IMR-90 (cell line): ENCODE data around the gene RAB40A. TPM values are rescaled to one million over a fixed set of nuclear protein-coding genes. Genes with fewer than 3 reads are reported as not detected.

Experiments used
- ATAC-seq: fragments of 200-7000 bp; cut with Tn5 transposase; 2 replicates; pipeline ENCODE4 v1.9.1; 2020; ENCODE audit warnings: low read depth, mild to moderate bottlenecking, moderate library complexity
- BruUV-seq: library from RNA; stranded (reverse); fragments of 400-500 nt; replicated peaks from 2 replicates; lab custom pipeline; 2021; lab: Mats Ljungman, UMichigan
- CTCF ChIA-PET: fragments of 300-600 bp; formaldehyde crosslinking; extraction: SDS; loops from one replicate; lab custom pipeline; 2021; ENCODE audit warnings: antibody characterized with exemption; lab: Yijun Ruan, JAX
- POLR2A ChIA-PET: fragments of 300-600 bp; sonication (Branson Sonifier 250); formaldehyde crosslinking; loops from one replicate; lab custom pipeline; 2022; ENCODE audit warnings: antibody characterized with exemption; ENCODE audit not compliant: unreplicated experiment; lab: Charles Lee
- DNase-seq: peaks from one replicate; pipeline ENCODE4 v3.0.0; 2013
- H2AFZ ChIP-seq: replicated peaks from 2 replicates; pipeline ENCODE3; 2013; ENCODE audit warnings: low read length, mild to moderate bottlenecking; ENCODE audit not compliant: poor library complexity
- H2AK5ac ChIP-seq: 2 replicates; pipeline ENCODE4 v1.6.1; 2013; ENCODE audit warnings: low read depth, low read length, inconsistent platforms
- H2AK9ac ChIP-seq: replicated peaks from 2 replicates; pipeline ENCODE3; 2013; ENCODE audit warnings: mild to moderate bottlenecking, low read depth, low read length, moderate library complexity; ENCODE audit not compliant: poor library complexity
- H2BK120ac ChIP-seq: 2 replicates; pipeline ENCODE4 v1.6.1; 2013; ENCODE audit warnings: low read depth, low read length, inconsistent platforms
- H2BK15ac ChIP-seq: 3 replicates; pipeline ENCODE4 v1.6.1; 2013; ENCODE audit warnings: low read depth, low read length, inconsistent platforms
- H2BK20ac ChIP-seq: 2 replicates; pipeline ENCODE4 v1.6.1; 2013; ENCODE audit warnings: low read depth, mild to moderate bottlenecking, inconsistent platforms, low read length, moderate library complexity
- H2BK5ac ChIP-seq: 2 replicates; pipeline ENCODE4 v1.6.1; 2013; ENCODE audit warnings: mild to moderate bottlenecking, low read depth, low read length, inconsistent platforms; ENCODE audit not compliant: poor library complexity, severe bottlenecking
- H3K14ac ChIP-seq: replicated peaks from 2 replicates; pipeline ENCODE4 v1.6.1; 2013; ENCODE audit warnings: low read depth, low read length, inconsistent platforms
- H3K18ac ChIP-seq: 2 replicates; pipeline ENCODE4 v1.6.1; 2013; ENCODE audit warnings: low read depth, low read length, control low read depth
- H3K23ac ChIP-seq: 2 replicates; pipeline ENCODE4 v1.6.1; 2013; ENCODE audit warnings: low read depth, low read length, inconsistent platforms
- H3K27ac ChIP-seq: 2 replicates; pipeline ENCODE4 v1.5.1; 2013; ENCODE audit warnings: mild to moderate bottlenecking, control low read depth, low read length; ENCODE audit not compliant: insufficient read depth
- H3K27me3 ChIP-seq: 2 replicates; pipeline ENCODE4 v1.6.1; 2013; ENCODE audit warnings: low read length; ENCODE audit not compliant: control insufficient read depth, insufficient read depth
- H3K36me3 ChIP-seq: 2 replicates; pipeline ENCODE4 v1.6.1; 2013; ENCODE audit warnings: low read length, mixed read lengths; ENCODE audit not compliant: control insufficient read depth, insufficient read depth
- H3K4ac ChIP-seq: 2 replicates; pipeline ENCODE4 v1.6.1; 2013; ENCODE audit warnings: low read depth, low read length, inconsistent platforms
- H3K4me1 ChIP-seq: 2 replicates; pipeline ENCODE4 v1.6.1; 2013; ENCODE audit warnings: low read length, mixed read lengths; ENCODE audit not compliant: control insufficient read depth, insufficient read depth
- H3K4me2 ChIP-seq: 2 replicates; pipeline ENCODE4 v1.6.1; 2013; ENCODE audit warnings: low read depth, mild to moderate bottlenecking, control low read depth, low read length, moderate library complexity
- H3K4me3 ChIP-seq: 2 replicates; pipeline ENCODE4 v1.5.1; 2013; ENCODE audit warnings: low read depth, mild to moderate bottlenecking, control low read depth, low read length, moderate library complexity; ENCODE audit not compliant: insufficient read depth
- H3K56ac ChIP-seq: 2 replicates; pipeline ENCODE4 v1.6.1; 2013; ENCODE audit warnings: low read length, inconsistent platforms; ENCODE audit not compliant: insufficient read depth; ENCODE audit errors: extremely low read depth
- H3K79me1 ChIP-seq, 2 experiments: 2 replicates each; pipeline ENCODE4 v1.6.1; 2013; ENCODE audit warnings: low read length in 2 of 2, inconsistent platforms in 1 of 2, low read depth in 1 of 2
- H3K9ac ChIP-seq: 2 replicates; pipeline ENCODE4 v1.6.1; 2013; ENCODE audit warnings: low read depth, low read length, control low read depth
- H3K9me1 ChIP-seq: 2 replicates; pipeline ENCODE4 v1.6.1; 2013; ENCODE audit warnings: low read length, inconsistent platforms; ENCODE audit not compliant: insufficient read depth
- H3K9me3 ChIP-seq: 2 replicates; pipeline ENCODE4 v1.6.1; 2013; ENCODE audit warnings: low read length; ENCODE audit not compliant: control insufficient read depth, insufficient read depth
- H4K20me1 ChIP-seq: 2 replicates; pipeline ENCODE4 v1.6.1; 2013; ENCODE audit warnings: low read length, inconsistent platforms; ENCODE audit not compliant: insufficient read depth
- H4K5ac ChIP-seq: 2 replicates; pipeline ENCODE4 v1.6.1; 2013; ENCODE audit warnings: mild to moderate bottlenecking, low read depth, low read length, control low read depth
- H4K8ac ChIP-seq, 2 experiments: 2 replicates each; pipeline ENCODE4 v1.6.1; 2013; ENCODE audit warnings: low read depth in 2 of 2, low read length in 2 of 2, control low read depth in 1 of 2, inconsistent platforms in 1 of 2
- H4K91ac ChIP-seq: 2 replicates; pipeline ENCODE4 v1.6.1; 2013; ENCODE audit warnings: low read depth, low read length, inconsistent platforms; ENCODE audit not compliant: insufficient read depth
- CHD1 ChIP-seq: IDR thresholded peaks from 2 replicates; pipeline ENCODE4 v1.6.1; 2012; ENCODE audit warnings: low read depth, low read length, improper control_type of control experiment
- MAZ ChIP-seq: IDR thresholded peaks from 2 replicates; pipeline ENCODE4 v1.6.1; 2012; ENCODE audit warnings: low read depth, mild to moderate bottlenecking, low read length, improper control_type of control experiment, moderate library complexity, borderline replicate concordance
- NFE2L2 ChIP-seq: fragments of 150-350 bp; IDR thresholded peaks from 2 replicates; pipeline ENCODE4 v1.6.1; 2016; ENCODE audit warnings: low read depth, mild to moderate bottlenecking, low read length
- RAD21 ChIP-seq: IDR thresholded peaks from 2 replicates; pipeline ENCODE4 v1.6.1; 2012; ENCODE audit warnings: low read length, improper control_type of control experiment
- RFX5 ChIP-seq: IDR thresholded peaks from 2 replicates; pipeline ENCODE4 v1.8.0; 2012; ENCODE audit warnings: low read depth, mild to moderate bottlenecking, low read length, moderate library complexity
- SMC3 ChIP-seq: fragments of 150-350 bp; IDR thresholded peaks from 2 replicates; pipeline ENCODE4 v1.6.1; 2016; ENCODE audit warnings: low read depth, mild to moderate bottlenecking, antibody characterized with exemption, low read length, moderate library complexity
- WGBS, 2 experiments: methylation state at CpG; one replicate each; pipeline versions ENCODE4 v1.1.5 to v1.1.7; 2013; ENCODE audit warnings: missing lambda C conversion rate in 2 of 2; ENCODE audit not compliant: insufficient read length in 1 of 2; ENCODE audit errors: extremely low coverage in 2 of 2; 5-methylcytosine and 5-hydroxymethylcytosine counted together
- dilution Hi-C: fragments of 300-500 bp; cut with HindIII; formaldehyde crosslinking; loops from one replicate; pipeline ENCODE4 v1.14.3; 2018; ENCODE audit warnings: low sequenced_read_pairs; ENCODE audit not compliant: unreplicated experiment
- in situ Hi-C: fragments of 300-500 bp; cut with MboI; formaldehyde crosslinking; loops from 3 replicates; pipeline ENCODE4 v1.14.3; 2019; ENCODE audit warnings: low sequenced_read_pairs, inconsistent platforms, mixed read lengths
- intact Hi-C: fragments of 100-400 bp; cut with micrococcal nuclease; formaldehyde crosslinking; loops from 2 replicates; pipeline ENCODE4 v1.10.0; 2022
- polyA plus RNA-seq, 3 experiments: library from polyadenylated mRNA; depleted of rRNA; stranded (reverse); fragments of >200 nt; gene quantifications; 2 replicates each; pipeline ENCODE4 v1.2.3, GENCODE V29; 2012; ENCODE audit warnings: low replicate concordance in 1 of 3
- total RNA-seq: library from RNA; depleted of rRNA; stranded (reverse); fragments of >200 nt; gene quantifications from 2 replicates; pipeline ENCODE4 v1.2.3, GENCODE V29; 2012
- TF ChIP-seq, protein P1 (sequence below): fragments of 150-350 bp; IDR thresholded peaks from 2 replicates; pipeline ENCODE4 v1.6.1; 2016; ENCODE audit warnings: low read depth, mild to moderate bottlenecking, low read length, moderate library complexity, borderline replicate concordance
- TF ChIP-seq, protein P2 (sequence below): fragments of 150-350 bp; IDR thresholded peaks from 2 replicates; pipeline ENCODE4 v1.6.1; 2017; ENCODE audit warnings: mild to moderate bottlenecking, antibody characterized with exemption, low read length, low read depth
- TF ChIP-seq, protein P3 (sequence below): conservative IDR thresholded peaks from 2 replicates; pipeline ENCODE4 v1.5.1; 2012; ENCODE audit warnings: mild to moderate bottlenecking, low read depth, low read length, improper control_type of control experiment

RAB40A gene
- total and polyA plus RNA-seq, 2 of the 4 experiments (the other 2 are of a cell fraction) = under 0.01 to 0.26 TPM

DNA sequence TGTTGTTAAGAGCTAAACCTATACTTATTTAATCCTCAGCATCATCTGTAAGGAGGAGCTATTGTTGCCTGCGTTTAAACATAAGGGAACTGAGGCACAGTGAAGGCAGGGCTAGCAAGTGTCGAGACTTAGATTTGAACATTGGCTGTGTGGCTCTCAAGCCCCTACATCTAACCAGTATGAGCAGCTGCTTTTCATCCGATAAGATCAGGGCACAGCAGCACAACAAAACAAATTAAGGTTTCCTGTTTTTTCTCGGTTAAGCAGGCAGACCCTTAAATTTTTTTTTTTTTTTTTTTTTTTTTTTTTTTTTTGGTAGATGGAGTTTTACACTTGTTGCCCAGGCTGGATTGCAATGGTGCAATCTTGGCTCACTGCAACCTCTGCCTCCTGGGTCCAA, 35.6 kb downstream of the RAB40A start:
- Histone ChIP-seq H2BK15ac (no peak overlapping the region), H4K5ac (no peak overlapping the region), H3K4me3 (no peak overlapping the region), H2AK9ac (no peak overlapping the region), H2BK5ac (no peak overlapping the region), H3K56ac (no peak overlapping the region), H3K4ac (no peak overlapping the region), H3K9me1 (no peaks in the 10 kb centered on the region), H3K4me1 (no peaks in the 10 kb centered on the region), H3K36me3 (no peaks in the 10 kb centered on the region), H3K27me3 (peaks cover 1% of the 10 kb centered on the region), H3K23ac (no peak overlapping the region), H2BK120ac (no peak overlapping the region), H3K79me1 (no peaks in the 10 kb centered on the region), H3K9me3 (no peaks in the 10 kb centered on the region), H4K20me1 (no peaks in the 10 kb centered on the region), H3K18ac (no peak overlapping the region), H3K9ac (no peak overlapping the region), H4K8ac (no peak overlapping the region), H2AFZ (no peak overlapping the region), H3K4me2 (no peak overlapping the region), H2AK5ac (no peak overlapping the region), H4K91ac (no peak overlapping the region), H2BK20ac (no peak overlapping the region), H3K27ac (no peak overlapping the region), H3K14ac (no peak overlapping the region)
- WGBS, 2 experiments = 80% methylated on average over 1 of the region's 4 CpGs; no CpG with 5 or more reads in 1 of the 2 experiments
- ChIA-PET CTCF (no interaction called here), POLR2A (no interaction called here)
- ATAC-seq = no peak
- in situ Hi-C loops = no loop called here
- no TSS peak for BruUV-seq
- no peak for DNase-seq
- no peak for TF ChIP-seq MAZ
- no peak for TF ChIP-seq RFX5
- no peak for TF ChIP-seq SMC3
- TF ChIP-seq, protein P1, sequence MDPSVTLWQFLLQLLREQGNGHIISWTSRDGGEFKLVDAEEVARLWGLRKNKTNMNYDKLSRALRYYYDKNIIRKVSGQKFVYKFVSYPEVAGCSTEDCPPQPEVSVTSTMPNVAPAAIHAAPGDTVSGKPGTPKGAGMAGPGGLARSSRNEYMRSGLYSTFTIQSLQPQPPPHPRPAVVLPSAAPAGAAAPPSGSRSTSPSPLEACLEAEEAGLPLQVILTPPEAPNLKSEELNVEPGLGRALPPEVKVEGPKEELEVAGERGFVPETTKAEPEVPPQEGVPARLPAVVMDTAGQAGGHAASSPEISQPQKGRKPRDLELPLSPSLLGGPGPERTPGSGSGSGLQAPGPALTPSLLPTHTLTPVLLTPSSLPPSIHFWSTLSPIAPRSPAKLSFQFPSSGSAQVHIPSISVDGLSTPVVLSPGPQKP = no peak
- TF ChIP-seq NFE2L2 = no peak
- no peak for TF ChIP-seq CHD1
- TF ChIP-seq RAD21 = no peak
- TF ChIP-seq, protein P2, sequence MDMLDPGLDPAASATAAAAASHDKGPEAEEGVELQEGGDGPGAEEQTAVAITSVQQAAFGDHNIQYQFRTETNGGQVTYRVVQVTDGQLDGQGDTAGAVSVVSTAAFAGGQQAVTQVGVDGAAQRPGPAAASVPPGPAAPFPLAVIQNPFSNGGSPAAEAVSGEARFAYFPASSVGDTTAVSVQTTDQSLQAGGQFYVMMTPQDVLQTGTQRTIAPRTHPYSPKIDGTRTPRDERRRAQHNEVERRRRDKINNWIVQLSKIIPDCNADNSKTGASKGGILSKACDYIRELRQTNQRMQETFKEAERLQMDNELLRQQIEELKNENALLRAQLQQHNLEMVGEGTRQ = no peak
- TF ChIP-seq, protein P3, sequence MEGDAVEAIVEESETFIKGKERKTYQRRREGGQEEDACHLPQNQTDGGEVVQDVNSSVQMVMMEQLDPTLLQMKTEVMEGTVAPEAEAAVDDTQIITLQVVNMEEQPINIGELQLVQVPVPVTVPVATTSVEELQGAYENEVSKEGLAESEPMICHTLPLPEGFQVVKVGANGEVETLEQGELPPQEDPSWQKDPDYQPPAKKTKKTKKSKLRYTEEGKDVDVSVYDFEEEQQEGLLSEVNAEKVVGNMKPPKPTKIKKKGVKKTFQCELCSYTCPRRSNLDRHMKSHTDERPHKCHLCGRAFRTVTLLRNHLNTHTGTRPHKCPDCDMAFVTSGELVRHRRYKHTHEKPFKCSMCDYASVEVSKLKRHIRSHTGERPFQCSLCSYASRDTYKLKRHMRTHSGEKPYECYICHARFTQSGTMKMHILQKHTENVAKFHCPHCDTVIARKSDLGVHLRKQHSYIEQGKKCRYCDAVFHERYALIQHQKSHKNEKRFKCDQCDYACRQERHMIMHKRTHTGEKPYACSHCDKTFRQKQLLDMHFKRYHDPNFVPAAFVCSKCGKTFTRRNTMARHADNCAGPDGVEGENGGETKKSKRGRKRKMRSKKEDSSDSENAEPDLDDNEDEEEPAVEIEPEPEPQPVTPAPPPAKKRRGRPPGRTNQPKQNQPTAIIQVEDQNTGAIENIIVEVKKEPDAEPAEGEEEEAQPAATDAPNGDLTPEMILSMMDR = no peak
- dilution Hi-C loops = no loop called here
- intact Hi-C loops = loop anchor here (10.0 kb wide), 1 partner anchor 529 kb away; no protein-coding TSS in a partner anchor
